ELF-1 (cell line): Measurements from ENCODE around the gene EFCAB5.
A peak's percentile ranks its signal among the peaks of the same experiment; 100 is the strongest.
"Not testable (repeated sequence)": the region's sequence is repeated elsewhere in the genome, so short reads cannot be mapped to it uniquely, and the experiment has no call there.

Experiments
- DNase-seq: peaks from one replicate; pipeline ENCODE4 v3.0.0-alpha.2; 2016; ENCODE audit warnings: low read depth, low spot score

The EFCAB5 gene

GRCh38 chr17:30095507-30096244 lies 154.2 kb downstream of the EFCAB5 start:
- peak; percentile 39 for DNase-seq

GRCh38 chr17:30101686-30102390 lies 160.4 kb downstream of the EFCAB5 start:
- no peak for DNase-seq

- no peak for DNase-seq
Measured at GRCh38 chr17:30103921-30104320, 162.5 kb downstream of the EFCAB5 start.

- DNase-seq: peak; percentile 92
Measured at GRCh38 chr17:30104575-30105339, 163.3 kb downstream of the EFCAB5 start.

- no peak for DNase-seq
Measured at GRCh38 chr17:30112794-30113193, 171.4 kb downstream of the EFCAB5 start.

GRCh38 chr17:30113213-30113612 lies 171.8 kb downstream of the EFCAB5 start:
- no peak for DNase-seq

- no peak for DNase-seq
Measured at GRCh38 chr17:30116345-30116660, 174.9 kb downstream of the EFCAB5 start.

- DNase-seq: peak; percentile 98
Measured at GRCh38 chr17:30116661-30117551, 175.5 kb downstream of the EFCAB5 start, which contains the start of gene NSRP1. TSS of gene NSRP1 (plus strand) at chr17:30116816. CDS start at chr17:30116844, 28 bp downstream.

GRCh38 chr17:30117675-30118081 lies 176.2 kb downstream of the EFCAB5 start:
- DNase-seq: no peak

- not testable (repeated sequence) for DNase-seq
Measured at GRCh38 chr17:30118635-30119034, 177.2 kb downstream of the EFCAB5 start.

GRCh38 chr17:30124273-30124796 lies 182.9 kb downstream of the EFCAB5 start:
- no peak for DNase-seq

- no peak for DNase-seq
Measured at GRCh38 chr17:30130121-30130520, 188.7 kb downstream of the EFCAB5 start.

GRCh38 chr17:30132615-30133014 lies 191.2 kb downstream of the EFCAB5 start:
- no peak for DNase-seq

GRCh38 chr17:30133197-30133596 lies 191.8 kb downstream of the EFCAB5 start:
- DNase-seq: no peak

GRCh38 chr17:30134551-30134950 lies 193.1 kb downstream of the EFCAB5 start:
- no peak for DNase-seq

GRCh38 chr17:30137158-30137557 lies 195.7 kb downstream of the EFCAB5 start:
- DNase-seq: no peak

GRCh38 chr17:30147860-30148259 lies 206.4 kb downstream of the EFCAB5 start:
- DNase-seq: not testable (repeated sequence)

GRCh38 chr17:30148376-30148775 lies 206.9 kb downstream of the EFCAB5 start:
- DNase-seq: peak; percentile 38

- DNase-seq: no peak
Measured at GRCh38 chr17:30151471-30151870, 210.0 kb downstream of the EFCAB5 start.

- no peak for DNase-seq
Measured at GRCh38 chr17:30153463-30153862, 212.0 kb downstream of the EFCAB5 start.

- DNase-seq: no peak
Measured at GRCh38 chr17:30155389-30155788, 214.0 kb downstream of the EFCAB5 start.
